ENCODE results near the gene PFKL. TPM values are rescaled to one million over a fixed set of nuclear protein-coding genes. Genes with fewer than 3 reads are reported as not detected.

Gene PFKL
- total RNA-seq, 1 donor from 2014 or later = 135 TPM

- H3K4me1 Mint-ChIP-seq (ENCODE audit: unreplicated experiment) = no peaks in the 10 kb centered on the region
- TF ChIP-seq CTCF (conservative IDR thresholded peaks at IDR 0.05) = no peak
- no peak overlapping the region for H3K4me3 Mint-ChIP-seq
- H3K27me3 Mint-ChIP-seq = no peaks in the 10 kb centered on the region
- H3K27ac Mint-ChIP-seq = no peak overlapping the region
- no peaks in the 10 kb centered on the region for H3K36me3 Mint-ChIP-seq
- no peak for DNase-seq (ENCODE audit: extremely low spot score, unreplicated experiment)
- H3K9me3 Mint-ChIP-seq = no peaks in the 10 kb centered on the region
These were observed 8.5 kb upstream of the PFKL start for GRCh38 chr21:44291078-44291935.

GRCh38 chr21:44291936-44292811 lies 7.7 kb upstream of the PFKL start:
- Mint-ChIP-seq H3K4me3 (no peak overlapping the region), H3K27me3 (no peaks in the 10 kb centered on the region), H3K4me1 (ENCODE audit: unreplicated experiment) (no peaks in the 10 kb centered on the region), H3K36me3 (no peaks in the 10 kb centered on the region), H3K9me3 (no peaks in the 10 kb centered on the region), H3K27ac (no peak overlapping the region)
- no peak for TF ChIP-seq CTCF (conservative IDR thresholded peaks at IDR 0.05)
- no peak for DNase-seq (ENCODE audit: extremely low spot score, unreplicated experiment)

GRCh38 chr21:44292812-44293195 lies 7.0 kb upstream of the PFKL start:
- no peaks in the 10 kb centered on the region for H3K27me3 Mint-ChIP-seq
- no peak for TF ChIP-seq CTCF (conservative IDR thresholded peaks at IDR 0.05)
- no peaks in the 10 kb centered on the region for H3K36me3 Mint-ChIP-seq
- DNase-seq (ENCODE audit: extremely low spot score, unreplicated experiment) = no peak
- no peak overlapping the region for H3K4me3 Mint-ChIP-seq
- no peaks in the 10 kb centered on the region for H3K9me3 Mint-ChIP-seq
- no peak overlapping the region for H3K27ac Mint-ChIP-seq
- no peaks in the 10 kb centered on the region for H3K4me1 Mint-ChIP-seq (ENCODE audit: unreplicated experiment)

- H3K36me3 Mint-ChIP-seq = no peaks in the 10 kb centered on the region
- no peak overlapping the region for H3K4me3 Mint-ChIP-seq
- no peak overlapping the region for H3K27ac Mint-ChIP-seq
- no peak for DNase-seq (ENCODE audit: extremely low spot score, unreplicated experiment)
- peaks cover 4% of the 10 kb centered on the region for H3K4me1 Mint-ChIP-seq (ENCODE audit: unreplicated experiment)
- no peaks in the 10 kb centered on the region for H3K9me3 Mint-ChIP-seq
- no peak for TF ChIP-seq CTCF (conservative IDR thresholded peaks at IDR 0.05)
- H3K27me3 Mint-ChIP-seq = no peaks in the 10 kb centered on the region
These were observed 6.2 kb upstream of the PFKL start for GRCh38 chr21:44293551-44294231.

- no peak overlapping the region for H3K4me3 Mint-ChIP-seq
These were observed 5.3 kb upstream of the PFKL start for GRCh38 chr21:44294391-44295162.

More at GRCh38 chr21:44294391-44295162, 5.3 kb upstream of the PFKL start:
- DNase-seq (ENCODE audit: extremely low spot score, unreplicated experiment) = no peak
- Mint-ChIP-seq H3K4me1 (ENCODE audit: unreplicated experiment) (peaks cover 8% of the 10 kb centered on the region), H3K27me3 (no peaks in the 10 kb centered on the region), H3K36me3 (no peaks in the 10 kb centered on the region), H3K27ac (no peak overlapping the region), H3K9me3 (no peaks in the 10 kb centered on the region)
- TF ChIP-seq CTCF (conservative IDR thresholded peaks at IDR 0.05) = no peak
